ENCODE measurements around the gene HOXA7. TPM values are rescaled to one million over a fixed set of nuclear protein-coding genes. Genes with fewer than 3 reads are reported as not detected.

The HOXA7 gene
- total RNA-seq, 2 experiments from 2014 or later = not detected

DNA sequence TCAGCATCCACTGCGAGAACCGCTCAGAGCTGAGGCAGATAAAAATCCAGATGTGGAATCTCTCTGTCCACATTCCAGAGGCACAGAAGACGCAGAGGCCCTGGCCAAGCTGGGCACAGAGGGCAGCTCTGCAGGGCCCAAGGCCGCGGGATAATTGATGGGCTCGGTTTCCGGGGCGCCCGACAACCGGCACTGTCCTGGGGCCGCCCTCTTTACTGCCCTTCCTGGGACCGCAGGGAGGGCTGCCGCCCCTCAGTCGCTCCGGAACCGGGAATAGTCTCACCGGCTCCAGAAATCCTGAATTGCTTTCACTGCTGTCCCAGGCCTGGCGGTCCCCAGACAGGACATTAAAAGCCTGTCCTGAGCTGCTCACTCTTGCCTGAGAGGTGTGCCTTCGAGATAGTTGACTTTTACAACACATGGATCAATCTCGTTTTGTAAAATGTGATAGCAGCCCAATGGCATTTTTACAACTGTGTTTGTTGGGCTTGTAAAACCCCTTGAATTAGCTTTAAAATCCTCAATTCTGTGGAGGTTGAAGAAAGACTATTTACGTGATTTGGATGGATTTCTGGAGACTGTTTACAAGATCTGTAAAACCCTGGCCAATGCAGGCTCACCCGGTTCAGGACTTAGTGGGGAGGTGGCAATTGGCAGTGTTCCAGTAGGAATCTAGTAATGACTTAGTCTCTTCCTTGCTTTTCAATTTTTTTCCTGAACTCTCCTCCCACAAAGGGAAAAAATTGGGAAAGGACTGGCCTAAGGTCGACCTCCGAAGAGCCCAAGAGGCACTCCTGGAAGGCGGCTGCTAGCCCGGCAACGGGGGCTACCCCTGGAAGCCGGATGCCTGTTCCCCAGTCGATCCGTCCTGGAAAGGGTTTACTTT, 7.5 kb downstream of the HOXA7 start:
- Mint-ChIP-seq H3K27ac (no peak overlapping the region), H3K36me3 (ENCODE audit: low read depth) (no peaks in the 10 kb centered on the region), H3K27me3 (peaks cover 76% of the 10 kb centered on the region), H3K4me3 (no peak overlapping the region), H3K4me1 (ENCODE audit: low read depth) (peaks cover 20% of the 10 kb centered on the region), H3K9me3 (no peaks in the 10 kb centered on the region)
- no peak for ATAC-seq
- CTCF ChIA-PET = interaction anchor here (0.6 to 6.2 kb wide), 15 partner anchors 8 to 1287 kb away, joined by 3 to 63 read pairs (median 4); no protein-coding TSS in a partner anchor
- POLR2A ChIA-PET = interaction anchor here (1.0 kb wide), 1 partner anchor 38 kb away, joined by 3 read pairs; no protein-coding TSS in a partner anchor
- TF ChIP-seq CTCF (IDR thresholded peaks at IDR 0.05) = no peak
- intact Hi-C loops (cut with micrococcal nuclease) = no loop called here
- no peak for DNase-seq

GRCh38 chr7:27148031-27148755, 8.3 kb downstream of the HOXA7 start:
- intact Hi-C loops (cut with micrococcal nuclease) = no loop called here
- H3K4me3 Mint-ChIP-seq = peak overlapping the region; percentile 47
- H3K27me3 Mint-ChIP-seq = peaks cover 68% of the 10 kb centered on the region
- no peaks in the 10 kb centered on the region for H3K36me3 Mint-ChIP-seq (ENCODE audit: low read depth)
- CTCF ChIA-PET = interaction anchor here (0.6 to 6.2 kb wide), 5 partner anchors 11 to 1287 kb away, joined by 3 to 63 read pairs (median 3); no protein-coding TSS in a partner anchor
- DNase-seq = no peak
- H3K27ac Mint-ChIP-seq = no peak overlapping the region
- no peaks in the 10 kb centered on the region for H3K9me3 Mint-ChIP-seq
- POLR2A ChIA-PET = interaction anchor here (1.0 kb wide), 1 partner anchor 37 kb away, joined by 3 read pairs; no protein-coding TSS in a partner anchor
- TF ChIP-seq CTCF (IDR thresholded peaks at IDR 0.05) = no peak
- no peak for ATAC-seq
- H3K4me1 Mint-ChIP-seq (ENCODE audit: low read depth) = peaks cover 20% of the 10 kb centered on the region

DNA sequence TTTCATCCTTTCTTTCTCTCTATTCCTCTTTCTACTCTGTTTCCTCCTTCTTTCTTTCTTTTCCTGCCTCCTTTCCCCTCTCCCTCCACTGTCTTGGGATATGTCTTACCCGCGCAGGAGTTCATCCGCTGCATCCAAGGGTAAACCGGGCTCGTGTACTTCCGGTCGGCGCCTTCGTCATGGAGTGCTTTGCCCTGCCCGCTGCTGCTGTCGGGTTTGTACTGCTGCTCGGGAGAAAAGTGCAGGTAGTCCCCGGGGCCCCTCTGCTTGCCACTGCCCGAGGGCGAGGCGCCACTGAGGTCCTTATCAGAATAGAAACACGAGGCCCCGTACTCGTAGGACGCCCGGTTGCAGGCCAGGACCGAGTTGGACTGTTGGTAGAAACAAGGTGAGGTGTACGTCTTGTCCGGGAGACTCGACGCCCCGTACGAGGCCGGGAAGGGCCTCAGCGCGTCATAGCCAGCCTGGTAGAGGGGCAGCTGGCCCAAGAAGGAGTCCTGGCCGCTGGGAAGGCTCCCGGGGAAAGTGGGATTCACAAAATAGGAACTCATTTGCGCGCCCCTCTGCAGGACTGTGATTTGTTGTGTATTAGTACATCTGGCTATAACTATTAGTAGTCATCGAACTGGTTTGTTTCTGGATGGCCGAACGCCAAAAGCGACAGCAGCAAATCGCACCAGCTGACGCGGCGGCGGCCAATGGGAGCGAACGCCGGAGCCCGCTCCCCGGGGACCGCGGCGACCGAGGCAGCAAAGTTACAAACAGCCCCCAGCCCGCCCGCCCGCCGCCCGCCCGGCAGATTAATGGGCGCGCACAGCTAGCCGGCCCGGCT, 9.1 kb downstream of the HOXA7 start, which contains the start of gene HOXA6:
TSS of gene HOXA6 (minus strand) at position 576 of the 832 bp plus-strand sequence. CDS start at position 551, 25 bp downstream.
- H3K4me3 Mint-ChIP-seq = peak within 1 kb of the TSS; percentile 47
- H3K27me3 Mint-ChIP-seq = peaks cover 65% of the 10 kb centered on the region
- no peaks in the 10 kb centered on the region for H3K36me3 Mint-ChIP-seq (ENCODE audit: low read depth)
- ChIA-PET POLR2A (no interaction called here), CTCF (interaction anchor here (0.7 to 1.7 kb wide), 3 partner anchors 14 to 49 kb away, joined by 3 to 5 read pairs (median 3); no protein-coding TSS in a partner anchor)
- ATAC-seq = no peak
- no peak for TF ChIP-seq CTCF (IDR thresholded peaks at IDR 0.05)
- DNase-seq = no peak
- H3K27ac Mint-ChIP-seq = no peak within 1 kb of the TSS
- H3K9me3 Mint-ChIP-seq = no peaks in the 10 kb centered on the region
- intact Hi-C loops (cut with micrococcal nuclease) = no loop called here
- H3K4me1 Mint-ChIP-seq (ENCODE audit: low read depth) = peaks cover 20% of the 10 kb centered on the region

DNA sequence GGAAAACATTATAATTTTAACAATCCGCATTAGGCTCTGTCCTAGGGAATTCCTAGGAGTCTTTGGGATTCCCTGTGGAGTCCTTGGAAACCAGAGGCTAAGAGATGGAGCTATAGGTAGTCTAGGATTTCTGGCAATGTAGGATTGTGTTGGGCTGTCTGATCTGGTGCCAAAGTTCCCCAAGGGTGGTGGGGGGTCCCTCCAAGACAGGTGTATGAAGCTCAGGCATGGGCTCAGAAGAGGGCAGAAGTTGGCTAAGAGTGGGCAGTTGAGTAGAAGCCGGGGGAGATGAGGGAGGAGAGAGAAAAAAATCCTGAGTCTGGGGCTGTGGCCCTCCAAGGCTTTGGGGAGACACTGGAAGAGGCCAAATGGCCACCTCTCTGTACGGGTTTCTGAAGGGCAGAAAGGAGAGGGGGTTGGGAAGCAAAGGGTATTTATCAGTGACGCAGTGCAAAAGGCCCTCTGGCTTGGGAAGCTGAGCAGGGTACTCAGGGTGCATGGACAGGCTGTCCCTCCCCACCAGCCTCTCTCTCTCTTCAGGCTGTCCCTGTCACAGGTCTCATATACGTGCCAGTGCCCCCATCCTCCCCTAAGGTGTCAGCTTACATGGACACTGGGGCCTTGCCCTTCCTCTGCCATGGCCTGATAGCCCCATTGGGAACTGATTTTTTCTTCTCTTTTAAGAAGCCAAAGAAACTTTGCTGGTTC, 9.8 kb downstream of the HOXA7 start:
- Mint-ChIP-seq H3K9me3 (no peaks in the 10 kb centered on the region), H3K27ac (no peak overlapping the region), H3K36me3 (ENCODE audit: low read depth) (no peaks in the 10 kb centered on the region), H3K4me3 (no peak overlapping the region), H3K4me1 (ENCODE audit: low read depth) (peaks cover 16% of the 10 kb centered on the region), H3K27me3 (peaks cover 59% of the 10 kb centered on the region)
- ChIA-PET CTCF (interaction anchor here (1.7 kb wide), 1 partner anchor 14 kb away, joined by 5 read pairs; no protein-coding TSS in a partner anchor), POLR2A (no interaction called here)
- DNase-seq (no peak), ATAC-seq (no peak)
- TF ChIP-seq CTCF (IDR thresholded peaks at IDR 0.05) = no peak
- intact Hi-C loops (cut with micrococcal nuclease) = no loop called here

All from activated CD8-positive, alpha-beta T cell treated with anti-CD3 and anti-CD28 coated beads for 36 hours (primary cell).